Breast epithelium (tissue), 4 donors: ENCODE results near the gene DAPK1. TPM values are rescaled to one million over a fixed set of nuclear protein-coding genes. Genes with fewer than 3 reads are reported as not detected.

Experiments
- DNase-seq, 2 donors: peaks; one replicate each; pipeline ENCODE4 v3.0.0-alpha.2; 2019; ENCODE audit warnings: low spot score in 2 of 2
- H3K27ac ChIP-seq, 2 donors: fragments of 200-600 bp; sonication (generic) in 1 of 2; one replicate each; pipeline ENCODE4 v1.5.1; 2016 to 2019; ENCODE audit warnings: mild to moderate bottlenecking in 1 of 2
- H3K27me3 ChIP-seq, 2 donors: fragments of 200-600 bp; sonication (generic) in 1 of 2; one replicate each; pipeline versions ENCODE4 v1.5.1 to v1.6.0; 2017 to 2019; ENCODE audit warnings: control low read depth in 1 of 2, mild to moderate bottlenecking in 1 of 2
- H3K36me3 ChIP-seq: fragments of 200-600 bp; one replicate; pipeline ENCODE4 v1.5.1; 2019
- H3K4me1 ChIP-seq, 2 donors: fragments of 200-600 bp; sonication (generic); one replicate each; pipeline ENCODE4 v1.5.1; 2016 to 2019; ENCODE audit warnings: control low read depth in 1 of 2
- H3K4me3 ChIP-seq, 3 donors: fragments of 200-600 bp; sonication (generic); 1 replicate in 2 of 3; 2 replicates in 1 of 3; pipeline ENCODE4 v1.5.1; 2016 to 2019; ENCODE audit warnings: mild to moderate bottlenecking in 3 of 3, moderate library complexity in 2 of 3
- H3K9me3 ChIP-seq, 2 donors: fragments of 200-600 bp; sonication (generic) in 1 of 2; one replicate each; pipeline ENCODE4 v1.5.1; 2016 to 2019; ENCODE audit warnings: control low read depth in 1 of 2
- CTCF ChIP-seq, 3 donors: fragments of 450-650 bp; IDR thresholded peaks; one replicate each; pipeline ENCODE4 v1.5.1; 2016 to 2017; ENCODE audit warnings: antibody characterized with exemption in 3 of 3, mild to moderate bottlenecking in 3 of 3, moderate library complexity in 3 of 3
- POLR2A ChIP-seq: fragments of 450-650 bp; IDR thresholded peaks from one replicate; pipeline ENCODE4 v1.6.1; 2016; ENCODE audit warnings: antibody characterized with exemption, mild to moderate bottlenecking, moderate library complexity
- POLR2AphosphoS5 ChIP-seq, 3 donors: sonication (generic); formaldehyde crosslinking; IDR thresholded peaks; one replicate each; pipeline ENCODE4 v1.6.1; 2017; ENCODE audit warnings: antibody characterized with exemption in 3 of 3
- intact Hi-C: fragments of 100-400 bp; cut with DNase I; formaldehyde crosslinking; loops from one replicate; pipeline ENCODE4 v1.15.1; 2023; ENCODE audit warnings: low total_unique reads
- total RNA-seq, 3 donors: library from RNA; depleted of rRNA; stranded (reverse); fragments of >200 nt; gene quantifications; one replicate each; pipeline ENCODE4 v1.1.0, GENCODE V29; 2016

The DAPK1 gene
- total RNA-seq, 3 donors from 2014 or later = 14.7 to 42.6 (median 34.5) TPM

- H3K36me3 ChIP-seq = no peaks in the 10 kb centered on the region
- TF ChIP-seq POLR2A (no peak), POLR2AphosphoS5 (IDR thresholded peaks at IDR 0.05) (peak in 2 of 3 donors; percentile 16), CTCF (IDR thresholded peaks at IDR 0.05) (peak; percentile 41 to 83 (median 78))
Measured at GRCh38 chr9:87662808-87663528, 165.3 kb downstream of the DAPK1 start.

GRCh38 chr9:87663556-87663955 lies 165.9 kb downstream of the DAPK1 start:
- no peak for DNase-seq
- intact Hi-C loops = no loop called here
- no peaks in the 10 kb centered on the region for H3K36me3 ChIP-seq
- TF ChIP-seq CTCF (IDR thresholded peaks at IDR 0.05) (no peak), POLR2A (no peak), POLR2AphosphoS5 (IDR thresholded peaks at IDR 0.05) (no peak)
- no peak overlapping the region for H3K4me3 ChIP-seq
- no peak overlapping the region for H3K27ac ChIP-seq
- peaks cover 0 to 30% of the 10 kb centered on the region in 2 donors for H3K27me3 ChIP-seq
- H3K9me3 ChIP-seq = peaks cover 0 to 19% of the 10 kb centered on the region in 2 donors
- H3K4me1 ChIP-seq = no peaks in the 10 kb centered on the region

More at GRCh38 chr9:87662808-87663528, 165.3 kb downstream of the DAPK1 start:
- H3K27me3 ChIP-seq = peaks cover 0 to 30% of the 10 kb centered on the region in 2 donors
- intact Hi-C loops = no loop called here
- H3K9me3 ChIP-seq = peaks cover 0 to 15% of the 10 kb centered on the region in 2 donors
- DNase-seq = peak; percentile 39 to 80
- H3K27ac ChIP-seq = no peak overlapping the region
- no peak overlapping the region for H3K4me3 ChIP-seq
- H3K4me1 ChIP-seq = no peaks in the 10 kb centered on the region

- Histone ChIP-seq H3K4me1 (no peaks in the 10 kb centered on the region), H3K4me3 (no peak overlapping the region), H3K36me3 (no peaks in the 10 kb centered on the region), H3K9me3 (peaks cover 0 to 19% of the 10 kb centered on the region in 2 donors), H3K27ac (no peak overlapping the region), H3K27me3 (peaks cover 0 to 21% of the 10 kb centered on the region in 2 donors)
- DNase-seq = no peak
- TF ChIP-seq POLR2A (no peak), CTCF (IDR thresholded peaks at IDR 0.05) (no peak), POLR2AphosphoS5 (IDR thresholded peaks at IDR 0.05) (no peak)
- intact Hi-C loops = loop anchor here (5.0 kb wide), 1 partner anchor 327 kb away; no protein-coding TSS in a partner anchor
Measured at GRCh38 chr9:87664153-87665060, 166.7 kb downstream of the DAPK1 start.

DNA sequence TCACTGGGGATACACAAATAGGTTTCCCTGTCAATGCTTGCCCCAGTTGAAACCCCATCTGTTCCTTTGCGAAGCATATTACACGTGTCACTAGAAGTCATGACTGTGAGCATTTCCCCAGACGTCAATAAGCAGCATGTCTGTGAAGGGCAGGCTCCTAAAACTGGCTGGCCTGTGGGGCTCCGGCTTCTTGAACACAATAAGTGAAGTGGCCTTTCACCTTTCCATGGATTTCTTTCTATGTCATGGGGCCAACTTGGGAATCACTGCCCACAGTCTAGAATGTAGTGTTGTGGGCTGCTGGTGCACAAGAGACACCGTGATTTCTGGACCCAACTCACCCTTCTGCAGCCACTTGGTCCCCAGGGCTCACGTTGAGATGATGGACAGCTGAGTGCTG lies 167.8 kb downstream of the DAPK1 start:
- intact Hi-C loops = loop anchor here (5.0 kb wide), 1 partner anchor 328 kb away; no protein-coding TSS in a partner anchor
- H3K4me1 ChIP-seq = no peaks in the 10 kb centered on the region
- DNase-seq = no peak
- H3K4me3 ChIP-seq = no peak overlapping the region
- H3K9me3 ChIP-seq = peaks cover 0 to 19% of the 10 kb centered on the region in 2 donors
- TF ChIP-seq POLR2AphosphoS5 (IDR thresholded peaks at IDR 0.05) = no peak
- no peak for TF ChIP-seq POLR2A
- TF ChIP-seq CTCF (IDR thresholded peaks at IDR 0.05) = no peak
- H3K27me3 ChIP-seq = peaks cover 0 to 14% of the 10 kb centered on the region in 2 donors
- no peaks in the 10 kb centered on the region for H3K36me3 ChIP-seq
- no peak overlapping the region for H3K27ac ChIP-seq
